ENCODE data around the gene SYNPO2L.

DNA sequence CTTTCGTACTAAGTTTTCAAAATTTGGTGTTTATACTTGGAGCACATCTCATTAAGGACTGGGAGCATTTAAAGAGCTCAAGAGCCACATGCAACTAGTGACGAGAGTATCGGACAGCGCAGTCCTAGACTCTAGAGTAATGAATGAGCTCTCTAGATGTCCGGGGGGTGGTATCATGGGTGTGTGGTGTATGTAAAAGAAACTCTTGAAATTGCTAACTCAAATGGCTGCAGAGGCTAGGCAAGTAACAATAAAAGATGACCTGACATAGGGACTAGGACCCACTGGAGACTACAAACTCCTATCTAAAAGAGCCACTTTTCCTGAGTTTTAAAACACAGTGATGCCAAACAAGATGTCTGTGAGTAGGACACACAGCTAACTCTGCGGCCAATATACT lies 28.5 kb downstream of the SYNPO2L start:
- TF ChIP-seq, protein P1, sequence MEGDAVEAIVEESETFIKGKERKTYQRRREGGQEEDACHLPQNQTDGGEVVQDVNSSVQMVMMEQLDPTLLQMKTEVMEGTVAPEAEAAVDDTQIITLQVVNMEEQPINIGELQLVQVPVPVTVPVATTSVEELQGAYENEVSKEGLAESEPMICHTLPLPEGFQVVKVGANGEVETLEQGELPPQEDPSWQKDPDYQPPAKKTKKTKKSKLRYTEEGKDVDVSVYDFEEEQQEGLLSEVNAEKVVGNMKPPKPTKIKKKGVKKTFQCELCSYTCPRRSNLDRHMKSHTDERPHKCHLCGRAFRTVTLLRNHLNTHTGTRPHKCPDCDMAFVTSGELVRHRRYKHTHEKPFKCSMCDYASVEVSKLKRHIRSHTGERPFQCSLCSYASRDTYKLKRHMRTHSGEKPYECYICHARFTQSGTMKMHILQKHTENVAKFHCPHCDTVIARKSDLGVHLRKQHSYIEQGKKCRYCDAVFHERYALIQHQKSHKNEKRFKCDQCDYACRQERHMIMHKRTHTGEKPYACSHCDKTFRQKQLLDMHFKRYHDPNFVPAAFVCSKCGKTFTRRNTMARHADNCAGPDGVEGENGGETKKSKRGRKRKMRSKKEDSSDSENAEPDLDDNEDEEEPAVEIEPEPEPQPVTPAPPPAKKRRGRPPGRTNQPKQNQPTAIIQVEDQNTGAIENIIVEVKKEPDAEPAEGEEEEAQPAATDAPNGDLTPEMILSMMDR (IDR thresholded peaks at IDR 0.05 in 8 of 11, conservative IDR thresholded peaks at IDR 0.05 in 3 of 11): no peak
- TF ChIP-seq POLR2A (IDR thresholded peaks at IDR 0.05): no peak
- TF ChIP-seq POLR2AphosphoS5 (IDR thresholded peaks at IDR 0.05): no peak
